Transverse colon (tissue), 4 donors: Measurements from ENCODE around the gene SHROOM3. TPM values are rescaled to one million over a fixed set of nuclear protein-coding genes. Genes with fewer than 3 reads are reported as not detected.

Experiments used
- DNase-seq: peaks from one replicate; pipeline ENCODE4 v3.0.0-alpha.2; 2019
- H3K27ac ChIP-seq, 4 donors: fragments of 200-600 bp; sonication (generic); 2 replicates each; pipeline ENCODE4 v1.5.1; 2016 to 2018; ENCODE audit warnings: inconsistent platforms in 4 of 4
- H3K27me3 ChIP-seq: fragments of 200-600 bp; sonication (generic); 2 replicates; pipeline ENCODE4 v1.5.1; 2017; ENCODE audit warnings: inconsistent platforms
- H3K36me3 ChIP-seq, 4 donors: fragments of 200-600 bp; sonication (generic); 2 replicates each; pipeline ENCODE4 v1.5.1; 2017 to 2019; ENCODE audit warnings: inconsistent platforms in 4 of 4
- H3K4me1 ChIP-seq, 4 donors: fragments of 200-600 bp; sonication (generic); 2 replicates each; pipeline ENCODE4 v1.5.1; 2017 to 2020; ENCODE audit warnings: inconsistent platforms in 4 of 4
- H3K4me3 ChIP-seq, 4 donors: fragments of 200-600 bp; sonication (generic); 1 replicate in 1 of 4; 2 replicates in 3 of 4; pipeline versions ENCODE4 v1.5.1 to v1.6.1; 2017 to 2019; ENCODE audit warnings: inconsistent platforms in 4 of 4
- H3K9me3 ChIP-seq, 2 donors: fragments of 200-600 bp; sonication (generic); 2 replicates each; pipeline ENCODE4 v1.5.1; 2017 to 2019; ENCODE audit warnings: inconsistent platforms in 2 of 2
- CTCF ChIP-seq, 5 experiments: fragments of 200-600 bp in 3 of 5; fragments of 450-650 bp in 2 of 5; sonication (generic) in 3 of 5; IDR thresholded peaks; 1 replicate in 2 of 5; 2 replicates in 3 of 5; pipeline ENCODE4 v1.5.1; 2016 to 2017; ENCODE audit warnings: antibody characterized with exemption in 5 of 5, inconsistent platforms in 3 of 5, mild to moderate bottlenecking in 2 of 5, moderate library complexity in 1 of 5
- EP300 ChIP-seq: sonication (generic); formaldehyde crosslinking; IDR thresholded peaks from one replicate; pipeline ENCODE4 v1.6.1; 2017; ENCODE audit warnings: antibody characterized with exemption, low read depth
- POLR2A ChIP-seq: fragments of 450-650 bp; IDR thresholded peaks from one replicate; pipeline ENCODE4 v1.6.1; 2016; ENCODE audit warnings: antibody characterized with exemption, mild to moderate bottlenecking, moderate library complexity
- POLR2AphosphoS5 ChIP-seq, 3 donors: sonication (generic); formaldehyde crosslinking; IDR thresholded peaks; one replicate each; pipeline ENCODE4 v1.6.1; 2016; ENCODE audit warnings: antibody characterized with exemption in 3 of 3
- WGBS, 2 donors: methylation state at CpG; one replicate each; pipeline ENCODE4 v1.1.5; 2018; ENCODE audit warnings: low coverage in 1 of 2; 5-methylcytosine and 5-hydroxymethylcytosine counted together
- in situ Hi-C, 4 donors: fragments of 200-750 bp; cut with MboI; loops; one replicate each; pipeline versions ENCODE4 v1.15.0 to v1.15.1; 2017; ENCODE audit warnings: low sequenced_read_pairs in 3 of 4, low pct_ligation_motif_present in 1 of 4, low pct_unique_long_range_greater_than_20kb in 1 of 4
- intact Hi-C: fragments of 100-400 bp; cut with DNase I; formaldehyde crosslinking; loops from one replicate; pipeline ENCODE4 v1.15.1; 2023; ENCODE audit warnings: low total_unique reads
- total RNA-seq, 4 donors: library from RNA; depleted of rRNA; stranded (reverse); fragments of >200 nt; gene quantifications; one replicate each; pipeline ENCODE4 v1.1.0, GENCODE V29; 2016

The SHROOM3 gene
- total RNA-seq, 4 donors from 2014 or later, result 182 to 456 (median 437) TPM

GRCh38 chr4:76799140-76799539 is 364.1 kb downstream of the SHROOM3 start:
- intact Hi-C loops, result no loop called here
- H3K36me3 ChIP-seq, result no peaks in the 10 kb centered on the region
- H3K4me3 ChIP-seq, result no peak overlapping the region
- H3K27me3 ChIP-seq, result no peaks in the 10 kb centered on the region
- no peaks in the 10 kb centered on the region for H3K4me1 ChIP-seq
- H3K27ac ChIP-seq, result no peak overlapping the region
- in situ Hi-C loops, result no loop called here
- no peak for TF ChIP-seq EP300
- TF ChIP-seq POLR2AphosphoS5 (IDR thresholded peaks at IDR 0.05), result no peak
- TF ChIP-seq CTCF (IDR thresholded peaks at IDR 0.05), result no peak
- TF ChIP-seq POLR2A, result no peak
- no peak for DNase-seq
- no peaks in the 10 kb centered on the region for H3K9me3 ChIP-seq
- 58 to 67% methylated on average over 6 to 7 of the region's 7 CpGs for WGBS, 2 donors

GRCh38 chr4:76799718-76800117 is 364.7 kb downstream of the SHROOM3 start:
- Histone ChIP-seq H3K4me3 (no peak overlapping the region), H3K9me3 (no peaks in the 10 kb centered on the region), H3K27me3 (no peaks in the 10 kb centered on the region), H3K4me1 (no peaks in the 10 kb centered on the region), H3K27ac (no peak overlapping the region), H3K36me3 (no peaks in the 10 kb centered on the region)
- intact Hi-C loops (no loop called here), in situ Hi-C loops (no loop called here)
- TF ChIP-seq CTCF (IDR thresholded peaks at IDR 0.05) (no peak), POLR2AphosphoS5 (IDR thresholded peaks at IDR 0.05) (no peak), EP300 (no peak), POLR2A (no peak)
- no peak for DNase-seq

GRCh38 chr4:76800902-76801301 is 365.9 kb downstream of the SHROOM3 start:
- DNase-seq, result no peak
- H3K27ac ChIP-seq, result no peak overlapping the region
- intact Hi-C loops (no loop called here), in situ Hi-C loops (no loop called here)
- H3K4me3 ChIP-seq, result no peak overlapping the region
- WGBS, 2 donors, result 74 to 77% methylated on average over 6 of the region's 6 CpGs
- no peaks in the 10 kb centered on the region for H3K9me3 ChIP-seq
- no peak for TF ChIP-seq CTCF (IDR thresholded peaks at IDR 0.05)
- no peak for TF ChIP-seq EP300
- no peak for TF ChIP-seq POLR2A
- no peaks in the 10 kb centered on the region for H3K36me3 ChIP-seq
- no peaks in the 10 kb centered on the region for H3K4me1 ChIP-seq
- no peaks in the 10 kb centered on the region for H3K27me3 ChIP-seq

GRCh38 chr4:76801621-76802235 is 366.7 kb downstream of the SHROOM3 start:
- peak overlapping the region in 1 of 4 donors; percentile 9 for H3K27ac ChIP-seq
- in situ Hi-C loops, result no loop called here
- intact Hi-C loops, result no loop called here
- no peak overlapping the region for H3K4me3 ChIP-seq
- H3K27me3 ChIP-seq, result no peaks in the 10 kb centered on the region
- no peaks in the 10 kb centered on the region for H3K9me3 ChIP-seq
- H3K4me1 ChIP-seq, result no peaks in the 10 kb centered on the region
- WGBS, 2 donors, result 71 to 85% methylated on average over 8 to 37 of the region's 37 CpGs
- no peaks in the 10 kb centered on the region for H3K36me3 ChIP-seq
- DNase-seq, result no peak
- TF ChIP-seq POLR2AphosphoS5 (IDR thresholded peaks at IDR 0.05), result no peak
- TF ChIP-seq POLR2A, result no peak
- TF ChIP-seq EP300, result no peak
- TF ChIP-seq CTCF (IDR thresholded peaks at IDR 0.05), result no peak
